Activated CD4-positive, alpha-beta T cell treated with anti-CD3 and anti-CD28 coated beads, Interleukin-2, Interleukin-6, amounts not matched to agents 100 ng/mL and 50 ng/mL, durations not matched to agents 16 hours and 8 hours (primary cell): ENCODE measurements around the gene LRCH1.
A peak's percentile ranks its signal among the peaks of the same experiment; 100 is the strongest.

Experiments
- DNase-seq: peaks from one replicate; pipeline ENCODE4 v3.0.0-alpha.2; 2020

The LRCH1 gene

DNA sequence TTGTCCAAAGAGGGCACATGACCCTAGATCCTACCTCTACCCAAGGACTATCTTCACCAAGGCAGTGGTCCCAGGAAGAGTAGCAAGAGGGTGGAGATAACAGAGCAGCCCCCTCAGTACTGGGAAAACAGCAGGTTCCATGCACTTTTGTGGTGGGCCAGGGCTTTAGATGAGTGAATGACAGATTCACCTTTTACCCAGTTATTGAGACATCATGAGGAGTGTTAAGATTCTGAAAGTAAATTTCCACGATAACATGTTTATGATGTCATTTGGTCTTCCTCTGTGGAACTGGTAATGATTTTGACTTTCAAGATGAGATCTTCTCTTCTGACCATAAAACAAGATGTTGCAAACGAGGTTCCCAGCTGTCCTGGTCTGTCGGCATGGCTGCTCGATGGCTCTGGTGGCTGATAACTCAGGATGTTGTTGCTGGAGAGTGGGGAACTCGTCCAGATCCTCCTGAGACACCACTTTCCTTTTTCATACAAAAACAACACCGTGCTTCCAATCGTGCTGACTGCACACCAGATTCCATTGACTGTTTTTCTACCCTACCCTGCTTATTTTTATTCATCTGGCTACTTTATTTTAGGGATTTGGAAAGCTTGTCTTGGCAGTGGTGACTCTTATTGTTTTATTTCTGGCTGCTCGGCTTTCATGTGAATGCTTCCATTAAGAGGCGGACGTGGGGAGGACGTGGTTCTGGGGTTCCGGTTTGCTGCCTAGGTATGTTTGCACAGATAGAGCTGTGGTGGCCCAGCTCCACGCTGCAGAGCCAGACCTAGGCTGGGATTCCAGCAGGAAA is 88.5 kb downstream of the LRCH1 start:
- DNase-seq, result no peak

DNA sequence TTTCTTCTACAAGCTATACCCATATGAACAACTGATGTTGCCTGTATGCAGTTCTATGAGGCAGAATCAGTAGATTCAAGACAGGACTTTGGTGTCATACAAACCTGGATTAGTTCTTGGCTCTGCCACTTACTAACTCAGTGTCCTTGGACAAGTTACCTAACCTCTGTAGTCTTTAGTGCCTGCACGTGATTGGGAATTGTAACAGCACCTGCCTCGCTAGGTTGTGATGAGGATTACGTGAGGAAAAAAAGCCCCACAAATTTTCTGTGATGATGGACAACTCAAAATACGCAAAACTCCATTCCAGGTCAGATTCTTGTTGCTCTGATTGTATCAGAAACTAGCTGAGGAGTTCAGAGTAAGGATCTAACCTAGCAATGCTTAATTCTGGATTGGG is 89.3 kb downstream of the LRCH1 start:
- no peak for DNase-seq

DNA sequence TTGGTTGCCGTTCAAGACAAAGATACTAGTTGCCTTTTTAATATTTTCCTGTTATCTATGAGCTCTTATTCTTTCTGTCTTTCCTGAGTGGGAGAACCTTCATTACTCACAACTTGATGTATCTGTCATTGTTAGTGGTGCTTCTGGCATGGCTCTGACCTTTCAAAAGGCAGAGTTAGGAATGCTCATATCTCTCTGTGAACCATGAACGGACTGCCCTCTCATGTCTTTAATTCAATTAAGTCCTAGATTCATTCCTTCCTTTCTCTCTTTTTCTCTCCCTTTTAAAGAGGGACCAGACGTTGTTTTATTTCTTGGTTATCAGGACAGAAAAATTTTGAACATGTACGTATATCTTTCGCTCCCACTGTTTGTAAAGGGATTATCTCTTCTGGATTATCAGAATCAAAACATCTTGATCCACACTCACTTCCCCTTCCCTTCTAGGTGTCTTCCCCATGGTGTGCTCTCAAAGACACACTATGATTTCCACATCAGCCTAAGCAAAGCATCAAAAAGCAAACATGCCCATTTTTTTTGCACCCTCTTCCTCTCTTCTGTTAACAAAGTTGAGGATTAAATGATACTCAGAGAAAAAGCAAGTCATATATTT is 90.3 kb downstream of the LRCH1 start:
- DNase-seq, result no peak

DNA sequence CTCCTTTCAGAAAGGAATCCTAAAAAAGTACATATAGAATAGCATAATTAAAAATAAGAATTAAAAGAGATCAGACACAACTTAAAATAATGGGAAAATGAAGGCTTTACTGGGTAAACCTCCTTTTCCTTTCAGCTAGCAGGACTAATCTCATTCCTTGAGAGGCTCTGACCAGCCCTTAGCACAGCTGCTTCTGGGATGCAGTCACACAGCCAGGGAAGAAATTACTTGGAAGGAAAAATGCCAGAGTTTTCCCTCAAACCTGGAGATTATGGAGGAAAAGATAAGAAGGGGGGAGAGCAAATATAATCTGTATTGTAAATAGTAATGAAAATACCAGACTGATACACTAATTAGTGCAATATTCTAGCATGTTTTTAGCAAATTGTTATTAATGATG is 91.8 kb downstream of the LRCH1 start:
- no peak for DNase-seq

DNA sequence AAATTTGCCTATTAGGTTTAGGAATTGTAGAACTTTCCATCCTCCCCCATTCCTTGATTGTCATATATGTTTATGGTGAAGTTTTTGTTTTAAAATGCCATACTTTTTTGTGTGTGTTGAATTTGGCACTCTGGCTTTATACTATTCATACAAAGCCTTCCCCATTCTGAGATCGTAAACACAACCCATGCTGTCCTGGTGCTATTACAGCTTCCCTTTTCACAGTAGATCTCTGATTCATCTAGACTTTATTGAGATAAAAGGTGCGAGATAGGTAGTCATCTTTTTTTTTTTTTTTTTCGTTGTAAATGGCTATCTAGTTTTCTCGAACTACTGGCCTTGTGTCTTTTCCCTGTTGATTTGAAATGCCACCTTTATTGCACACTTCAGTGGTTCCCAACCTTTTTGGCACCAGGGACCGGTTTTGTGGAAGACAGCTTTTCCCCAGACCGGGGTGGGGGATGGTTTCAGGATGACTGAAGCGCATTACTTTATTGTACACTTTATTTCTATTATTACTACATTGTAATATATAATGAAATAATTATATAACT is 94.6 kb downstream of the LRCH1 start:
- DNase-seq, result no peak

DNA sequence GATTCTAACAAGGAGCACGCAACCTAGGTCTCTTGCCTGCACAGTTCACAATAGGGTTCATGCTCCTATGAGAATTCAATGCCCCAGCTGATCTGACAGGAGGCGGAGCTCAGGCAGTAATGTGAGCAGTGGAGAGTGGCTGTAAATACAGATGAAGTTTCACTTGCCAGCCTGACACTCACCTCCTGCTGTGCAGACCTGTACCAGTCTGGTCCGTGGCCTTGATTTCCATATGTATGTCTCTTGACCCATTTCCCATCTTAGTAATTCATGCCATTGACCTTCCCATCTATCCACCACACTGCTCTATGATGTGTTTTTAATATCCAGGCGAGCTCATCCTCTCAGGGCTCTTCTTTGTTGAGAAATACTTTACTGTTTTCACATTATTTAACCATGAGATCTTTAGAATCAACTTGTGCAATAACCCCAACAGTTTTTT is 95.2 kb downstream of the LRCH1 start:
- DNase-seq, result no peak

DNA sequence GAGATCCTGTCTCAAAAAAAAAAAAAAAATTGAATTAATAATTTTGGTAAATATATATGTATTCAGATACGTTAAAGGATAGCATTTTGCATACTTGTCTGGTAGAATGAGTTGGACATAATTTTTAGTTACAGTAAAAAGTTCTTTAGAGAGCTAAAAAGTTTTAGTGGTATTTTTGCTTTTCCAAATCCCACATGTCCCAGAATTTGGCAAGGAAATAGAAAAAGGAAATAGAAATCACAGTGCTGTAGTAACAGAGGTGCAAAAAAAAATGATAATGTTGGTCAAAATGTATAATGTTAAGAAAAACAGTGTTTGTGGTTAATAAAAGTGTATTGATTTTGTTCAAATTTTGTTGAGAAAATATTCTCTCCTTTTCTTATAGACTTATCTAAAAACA is 96.8 kb downstream of the LRCH1 start:
- no peak for DNase-seq

DNA sequence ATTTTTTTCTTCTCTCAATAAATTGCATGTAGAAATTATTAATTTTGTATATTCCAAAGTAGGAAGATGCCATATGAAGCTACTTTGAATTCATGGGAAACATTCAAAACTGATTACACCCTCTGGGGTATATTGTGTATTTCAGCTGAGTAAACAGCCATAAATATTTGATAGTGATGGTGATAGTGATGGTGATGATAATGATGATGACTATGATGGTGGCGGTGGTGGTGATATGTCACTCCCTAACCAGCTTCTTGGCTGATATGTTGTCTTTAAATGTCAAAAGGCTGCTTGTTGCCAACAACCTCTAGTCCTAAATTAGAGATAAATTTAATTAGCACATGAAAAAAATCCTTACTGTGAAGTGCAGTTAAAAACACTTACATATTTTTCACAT is 102.0 kb downstream of the LRCH1 start:
- DNase-seq, result no peak

DNA sequence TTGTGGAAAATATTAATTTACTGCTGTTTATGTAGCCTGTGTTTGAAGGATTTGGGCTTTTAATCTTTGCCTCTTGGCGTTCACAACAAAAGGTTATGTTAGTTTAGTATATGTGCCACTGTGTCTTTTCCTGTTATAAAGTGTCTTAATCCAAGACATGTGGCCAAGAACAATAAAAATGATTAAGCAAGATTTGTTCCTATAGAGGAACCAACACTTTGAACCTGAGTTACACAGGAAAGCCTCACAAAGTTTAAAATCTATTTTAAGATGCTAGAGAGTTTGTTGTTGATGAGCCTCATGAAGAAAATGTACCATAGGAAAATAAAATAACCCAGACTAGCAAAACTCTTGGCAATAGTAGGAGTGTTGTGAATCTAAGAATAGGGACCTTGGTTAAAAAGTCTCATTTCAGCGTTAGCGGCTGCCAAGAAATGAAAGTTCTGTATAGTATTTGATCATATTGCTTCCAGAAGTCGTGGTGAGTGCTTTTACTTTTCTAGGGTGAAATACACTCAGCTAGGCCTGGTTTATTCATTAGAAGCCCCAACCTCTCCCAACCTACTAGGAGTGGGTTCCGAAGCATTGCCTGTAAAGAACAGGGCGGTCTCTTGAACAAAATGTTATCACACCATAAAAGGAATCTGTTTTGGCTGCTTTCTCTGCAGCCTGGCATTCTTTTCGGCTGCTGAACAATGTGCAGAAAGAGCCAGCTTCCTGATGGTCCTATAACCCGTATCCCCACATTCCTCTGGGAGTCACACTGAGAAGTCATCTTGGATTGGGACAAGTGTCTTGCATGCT is 102.6 kb downstream of the LRCH1 start:
- no peak for DNase-seq

DNA sequence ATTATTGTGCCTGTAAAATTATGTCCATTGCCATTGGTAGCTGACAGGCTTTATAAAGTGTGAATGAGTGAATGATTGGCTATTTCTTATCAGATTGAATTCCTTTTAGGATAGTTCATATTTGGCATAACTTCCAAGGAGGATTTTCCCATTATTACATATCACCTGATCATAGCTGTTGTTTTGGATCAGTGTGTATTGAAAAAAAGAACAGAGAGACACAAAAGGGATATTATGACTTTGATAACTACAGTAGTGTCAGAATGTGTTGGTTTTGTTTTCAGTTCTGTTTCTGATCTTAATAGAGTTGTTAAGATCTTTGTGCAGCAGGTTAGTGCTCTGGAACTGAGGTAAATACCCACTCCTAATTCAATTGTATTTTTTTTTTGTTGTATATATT is 103.8 kb downstream of the LRCH1 start:
- no peak for DNase-seq

DNA sequence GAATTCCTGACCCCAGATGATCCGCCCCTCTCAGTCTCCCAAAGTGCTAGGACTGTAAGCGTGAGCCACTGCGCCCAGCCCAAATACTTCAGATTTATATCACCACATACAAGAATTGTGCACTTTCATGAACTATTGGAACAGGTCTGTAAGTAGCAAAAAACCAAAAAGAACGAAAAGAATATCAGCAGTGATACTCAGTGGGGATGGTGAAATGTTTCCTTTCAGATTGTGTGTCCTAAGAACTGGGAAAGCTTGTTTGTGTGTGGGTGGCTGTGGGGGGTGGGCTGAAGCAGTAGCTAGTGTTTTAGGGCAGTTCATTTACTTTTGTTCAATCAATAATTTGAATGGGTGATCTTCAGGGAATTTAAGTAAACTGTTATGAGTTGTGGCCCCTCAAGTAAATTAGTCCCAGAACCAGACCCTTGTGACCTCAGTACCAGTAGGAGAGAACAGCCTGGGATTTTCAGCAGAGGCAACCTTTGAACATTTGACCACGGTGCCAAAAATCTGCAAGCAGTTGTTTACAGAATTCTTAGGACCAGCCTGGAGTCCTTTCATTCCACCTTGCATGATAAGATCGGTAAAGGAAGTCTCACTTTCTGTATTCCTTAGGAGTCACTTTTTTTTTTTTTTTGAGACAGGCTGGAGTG is 106.6 kb downstream of the LRCH1 start:
- DNase-seq, result no peak

DNA sequence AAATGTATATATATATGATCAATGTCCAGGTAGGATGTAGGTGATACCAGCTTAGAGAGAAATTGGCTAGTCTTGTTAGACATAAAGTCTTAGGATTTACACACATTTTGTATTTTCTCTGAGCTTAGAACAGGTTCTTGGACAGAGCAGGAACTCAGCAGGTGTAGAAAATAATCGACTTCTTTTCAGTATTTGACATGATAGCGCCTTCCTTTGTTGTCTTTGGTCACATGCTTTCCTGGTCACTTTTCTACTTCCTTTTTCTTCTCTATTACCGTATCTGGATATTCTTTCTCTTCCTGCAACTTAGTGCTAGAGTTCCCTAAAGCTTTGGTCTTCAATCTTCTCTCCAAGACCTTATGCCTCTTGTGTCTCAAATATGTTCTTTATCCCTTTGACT is 107.4 kb downstream of the LRCH1 start:
- no peak for DNase-seq

DNA sequence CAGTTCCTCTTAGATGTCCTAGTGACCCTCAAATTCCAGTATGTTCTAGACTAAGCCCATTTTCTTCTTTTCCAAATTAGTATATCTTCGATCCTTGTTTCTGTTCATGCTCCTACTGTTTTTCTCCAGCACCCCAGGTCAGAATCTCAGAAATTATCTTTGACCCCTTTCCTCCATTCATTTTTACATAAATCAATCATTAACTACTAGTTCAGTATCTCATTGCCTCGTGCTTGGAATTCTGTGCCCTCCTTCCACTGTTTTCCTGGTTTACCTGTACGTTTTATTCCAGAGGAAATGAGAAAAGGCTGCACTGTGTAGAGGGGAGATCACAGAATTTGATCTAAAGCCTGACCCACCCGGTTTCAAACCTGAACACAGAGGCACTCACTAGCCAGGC is 107.9 kb downstream of the LRCH1 start:
- no peak for DNase-seq

DNA sequence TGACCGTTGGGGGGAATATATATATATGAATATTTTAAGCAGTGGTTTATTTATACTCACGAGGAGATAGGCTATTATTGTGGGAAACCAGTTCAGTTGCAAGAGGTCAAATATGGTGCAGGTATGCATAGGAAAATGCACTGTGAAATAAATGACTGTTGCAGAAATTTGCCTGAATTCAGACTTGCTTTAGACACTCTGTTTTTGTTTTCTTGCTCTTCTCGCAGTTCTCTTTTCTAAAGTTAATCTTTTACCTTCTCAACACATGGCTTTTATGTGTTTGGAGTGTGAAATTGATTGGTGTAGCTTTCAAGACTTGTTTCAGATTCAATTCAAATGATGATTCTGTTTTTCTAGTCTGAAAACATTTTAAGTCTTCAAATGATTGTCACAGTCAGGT is 109.7 kb downstream of the LRCH1 start:
- DNase-seq, result no peak

DNA sequence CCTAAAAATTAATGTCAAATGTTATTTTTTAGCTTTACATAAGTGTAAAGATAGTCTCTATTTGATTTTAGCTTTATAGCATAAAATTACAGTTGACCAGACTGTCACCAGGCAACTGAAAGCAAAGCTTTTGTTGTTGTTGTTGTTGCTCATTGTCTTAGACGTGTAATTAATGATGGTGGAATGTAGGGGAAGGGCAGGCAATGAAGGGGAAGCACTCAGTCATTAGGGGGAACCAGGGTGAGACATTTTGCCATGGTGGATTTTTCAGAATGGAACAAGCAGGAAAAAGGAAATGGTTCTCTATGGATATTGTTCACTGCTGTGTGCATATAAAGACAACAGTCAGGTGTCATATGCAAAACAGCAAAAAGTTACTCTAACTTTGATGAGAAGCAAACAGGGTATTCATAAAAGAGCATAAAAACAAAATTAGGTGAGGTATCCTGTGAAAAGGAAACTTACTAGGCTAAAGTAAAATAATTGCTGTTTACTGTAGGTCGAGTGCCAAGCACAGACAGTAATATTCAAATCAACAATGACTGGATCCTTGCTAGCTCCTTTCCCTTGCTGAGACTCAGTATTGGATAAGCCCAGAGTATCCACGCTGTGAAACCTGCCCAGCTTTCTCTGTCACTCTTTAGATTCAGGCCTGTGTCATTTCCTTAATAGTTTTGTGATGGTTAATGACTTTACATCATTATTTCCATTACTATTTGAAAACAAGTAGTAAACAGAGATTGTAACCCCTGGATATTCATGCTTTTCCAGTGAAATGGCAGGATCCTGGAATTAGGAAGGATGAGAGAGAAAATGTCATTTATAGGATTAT is 110.5 kb downstream of the LRCH1 start:
- DNase-seq, result no peak

DNA sequence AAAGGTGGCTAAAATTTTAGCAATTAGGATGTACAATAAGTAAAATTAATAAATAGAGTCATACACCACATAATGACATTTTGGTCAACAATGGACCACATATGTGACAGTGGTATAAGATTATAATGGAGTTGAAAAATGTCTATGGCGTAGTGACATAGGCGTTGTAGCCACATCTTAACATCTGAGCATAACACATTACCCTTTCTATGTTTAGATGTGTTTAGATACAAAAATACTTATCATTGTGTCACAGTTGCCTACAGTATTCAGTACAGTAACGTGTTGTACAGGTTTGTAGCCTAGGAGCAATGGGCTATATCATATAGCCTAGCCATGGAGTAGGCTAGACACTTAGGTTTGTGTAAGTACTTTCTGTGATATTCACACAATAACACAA is 111.2 kb downstream of the LRCH1 start:
- DNase-seq, result no peak

DNA sequence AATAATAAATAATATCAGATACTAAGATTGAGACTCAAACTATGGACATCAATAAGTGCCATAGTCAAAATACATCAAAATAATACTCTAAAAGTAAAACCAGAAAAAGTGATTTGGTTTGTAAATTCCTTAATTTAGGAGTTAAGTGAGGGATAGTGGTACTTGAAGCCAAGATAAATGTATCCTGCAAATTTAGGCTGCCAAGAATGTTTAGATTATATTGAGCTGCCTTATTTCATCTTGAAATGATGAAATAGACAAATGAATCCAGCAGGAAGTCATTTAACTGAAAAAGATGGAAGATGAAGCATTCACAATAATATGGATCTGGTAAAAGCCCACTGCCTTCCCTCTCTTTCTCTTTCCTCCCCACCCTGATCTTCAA is 112.3 kb downstream of the LRCH1 start:
- no peak for DNase-seq

DNA sequence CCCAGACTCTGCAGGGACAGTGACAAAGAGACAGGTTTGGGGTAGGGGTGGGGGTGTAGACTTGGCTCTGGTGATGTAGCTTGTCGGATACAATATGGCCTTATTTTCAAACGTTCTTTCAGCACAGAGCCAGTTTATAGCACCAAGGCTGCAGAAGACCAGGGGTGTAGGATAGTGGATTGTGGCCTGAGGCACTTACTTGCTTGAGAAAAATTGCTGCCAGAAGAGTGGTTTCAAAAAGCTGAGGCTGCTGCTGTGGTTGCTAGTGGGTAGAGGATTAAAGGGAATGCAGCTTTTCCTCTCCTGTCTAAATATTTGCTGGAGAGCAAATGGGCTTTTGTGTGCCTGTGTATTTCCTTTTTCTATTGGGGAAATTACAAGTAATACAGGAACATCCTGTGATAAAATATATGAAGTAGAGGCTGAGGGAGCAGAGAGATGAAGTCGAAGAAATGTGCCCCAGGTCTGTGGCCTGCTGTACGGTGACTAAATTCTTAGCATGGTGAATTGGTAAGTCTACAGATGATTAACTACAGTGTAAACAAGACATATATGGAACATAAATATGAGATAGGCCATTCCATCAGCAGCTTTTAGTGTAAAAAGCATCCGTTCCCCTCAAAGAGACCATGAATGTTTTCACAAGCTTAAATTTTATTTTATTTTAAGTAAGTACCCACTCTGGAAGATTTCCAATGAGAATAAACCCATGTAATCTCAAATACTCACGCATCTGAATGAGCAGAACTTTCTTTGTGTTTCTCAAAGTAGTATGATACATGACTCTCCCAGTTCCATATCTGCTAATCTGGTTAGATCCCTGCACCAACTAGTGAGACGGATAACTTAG is 112.9 kb downstream of the LRCH1 start:
- no peak for DNase-seq

DNA sequence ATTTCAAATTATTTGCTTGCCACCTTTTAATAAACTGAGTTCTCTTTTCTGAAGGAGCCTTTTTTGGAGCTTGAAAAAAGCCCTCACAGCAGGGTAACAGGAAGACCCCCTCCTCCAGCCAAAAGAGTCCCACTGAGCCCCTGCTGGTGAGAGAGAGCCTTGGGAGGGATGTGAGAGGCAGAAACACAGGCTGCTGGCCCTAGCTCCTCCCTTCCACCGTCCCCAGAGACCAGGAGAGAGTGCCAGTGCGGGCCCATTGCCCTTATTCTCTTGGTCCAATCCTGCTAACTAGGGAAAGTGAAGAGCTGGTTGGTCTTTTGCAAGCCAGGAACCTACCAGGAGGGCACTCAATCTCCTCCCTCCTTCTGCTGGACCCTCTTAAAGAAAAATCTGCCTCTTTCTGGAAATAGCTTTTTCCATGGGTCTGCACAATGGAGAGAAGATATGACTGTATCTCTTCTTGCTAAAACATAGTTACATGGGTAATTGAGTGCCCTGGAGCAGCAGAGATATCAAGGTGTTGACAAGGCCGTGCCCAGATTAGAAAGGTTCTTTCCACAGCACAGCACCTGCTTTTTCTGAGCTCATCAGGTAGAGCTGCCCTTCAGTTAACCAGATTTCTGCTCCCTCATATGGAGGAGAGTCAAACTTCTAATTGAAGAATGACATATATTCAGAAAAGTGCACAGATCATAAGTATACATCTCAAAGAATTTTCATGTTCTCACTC is 113.9 kb downstream of the LRCH1 start:
- DNase-seq, result no peak

DNA sequence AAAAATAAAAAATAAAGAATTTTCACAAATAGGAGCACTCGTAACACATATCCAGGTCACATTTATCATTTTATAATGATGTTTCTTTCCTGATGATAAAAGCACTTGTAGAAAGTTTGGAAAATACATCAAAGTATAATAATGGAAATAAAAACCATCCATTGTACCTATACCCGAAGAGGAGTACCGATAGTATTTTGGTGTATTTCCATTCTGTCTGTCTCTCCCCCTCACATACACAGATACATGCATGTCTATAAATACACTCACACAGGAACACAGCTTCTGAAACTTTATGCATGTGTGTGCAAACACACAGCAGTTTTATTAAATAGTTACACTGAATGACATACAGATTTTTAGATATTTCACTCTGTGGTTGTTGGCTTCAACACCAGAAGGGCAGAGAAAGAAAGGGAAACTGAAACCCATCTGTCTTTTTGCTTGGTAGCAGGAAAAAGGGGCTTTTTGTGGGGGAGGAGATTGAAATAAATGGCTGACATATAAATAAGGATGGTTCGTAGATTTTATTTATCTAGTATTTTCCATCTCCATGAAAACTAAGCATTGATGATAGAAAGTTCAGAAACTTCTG is 114.8 kb downstream of the LRCH1 start:
- DNase-seq, result peak; percentile 64
